ENCODE results near the gene BAIAP2L2.

GRCh38 chr22:38046070-38046748, 64.3 kb downstream of the BAIAP2L2 start:
- TF ChIP-seq CTCF (conservative IDR thresholded peaks at IDR 0.05; ENCODE audit: low read length), result no peak
- TF ChIP-seq EZH2phosphoT487 (IDR thresholded peaks at IDR 0.05; ENCODE audit: borderline replicate concordance), result no peak
